GM19351 (cell line): ENCODE data around the gene MRPL14.
A peak's percentile ranks its signal among the peaks of the same experiment; 100 is the strongest.

Experiments used
- ATAC-seq: cut with Tn5 transposase; IDR thresholded peaks from one replicate; pipeline ENCODE4 v1.9.1; 2021; ENCODE audit warnings: mild to moderate bottlenecking, moderate library complexity; ENCODE audit not compliant: unreplicated experiment

The MRPL14 gene

DNA sequence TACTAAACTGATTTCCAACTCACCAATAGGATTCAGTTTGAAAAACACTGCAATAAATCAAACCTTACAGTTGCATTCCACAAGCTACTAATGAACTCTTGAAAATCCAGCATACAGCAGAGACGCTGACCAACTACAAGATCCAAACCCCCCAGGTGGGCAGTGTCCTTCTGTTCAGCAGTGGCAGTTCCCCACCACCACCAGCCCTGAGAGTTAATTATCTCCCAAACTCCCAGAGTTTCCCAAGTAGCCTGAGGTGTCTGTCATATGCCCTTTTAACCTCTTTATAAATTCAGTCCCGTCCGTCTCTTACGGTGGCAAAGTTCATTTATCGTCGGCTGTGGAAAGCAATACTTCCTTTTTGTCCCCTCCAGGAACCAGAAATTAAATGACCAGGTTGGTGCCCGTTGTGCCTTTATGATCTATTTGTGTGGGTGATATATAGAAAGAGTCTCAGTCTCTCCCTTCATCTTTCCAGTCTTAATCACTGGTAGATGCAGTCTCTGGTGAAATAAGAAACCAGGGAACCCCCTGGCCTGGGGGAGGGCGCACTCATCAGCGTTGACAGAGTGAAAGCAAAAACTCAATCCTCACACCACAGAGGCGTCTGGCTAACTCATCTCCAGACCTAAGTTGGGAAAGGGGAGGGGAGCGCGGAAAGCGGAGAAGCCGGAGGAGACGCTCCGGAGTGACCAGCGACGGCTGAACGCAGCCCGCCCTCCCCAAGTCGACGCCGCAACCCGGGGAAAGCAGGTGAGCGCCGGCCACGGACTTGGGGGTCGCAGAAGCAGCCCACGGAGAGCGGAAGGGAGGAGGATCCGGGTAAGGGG lies 717 bp downstream of the MRPL14 start:
- ATAC-seq, result peak; percentile 36

GRCh38 chr6:44123544-44123943 lies 3.7 kb downstream of the MRPL14 start:
- ATAC-seq, result no peak

- ATAC-seq, result no peak
These were observed 4.5 kb downstream of the MRPL14 start for GRCh38 chr6:44122801-44123200.

DNA sequence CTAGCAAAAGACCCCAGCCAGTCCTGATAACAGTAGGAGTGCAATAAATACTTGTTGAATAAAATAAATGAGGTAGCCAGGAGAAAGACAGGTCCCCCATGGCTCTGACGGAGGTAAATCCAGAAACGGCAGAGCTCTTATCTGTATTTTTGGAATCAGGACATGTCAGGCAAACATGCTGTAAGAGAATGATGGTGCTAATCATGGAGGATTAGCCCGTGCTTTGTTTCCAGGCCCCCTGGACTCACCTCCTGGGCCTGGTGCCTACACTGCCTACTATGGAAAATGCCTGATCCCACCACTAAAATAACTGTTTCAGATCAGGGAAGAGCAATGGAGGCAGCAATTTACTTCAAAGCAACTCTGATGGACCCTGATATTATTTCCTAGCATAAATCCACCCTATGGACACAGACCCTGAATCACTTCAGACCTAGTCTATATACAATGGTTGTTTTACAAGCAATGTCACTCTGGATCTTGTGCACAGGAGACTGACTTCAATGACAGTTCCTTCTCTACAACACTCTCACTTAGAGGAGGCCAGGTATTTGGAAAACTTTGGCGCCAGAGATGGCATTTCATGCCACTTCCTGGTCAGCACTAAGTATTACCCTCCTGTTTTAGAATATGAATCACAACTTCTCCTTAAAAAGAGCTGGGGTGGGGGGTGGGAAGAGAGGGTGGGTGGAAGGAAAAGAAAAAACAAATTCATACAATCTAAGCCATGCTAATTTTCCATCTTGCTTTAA lies 6.4 kb downstream of the MRPL14 start:
- no peak for ATAC-seq

DNA sequence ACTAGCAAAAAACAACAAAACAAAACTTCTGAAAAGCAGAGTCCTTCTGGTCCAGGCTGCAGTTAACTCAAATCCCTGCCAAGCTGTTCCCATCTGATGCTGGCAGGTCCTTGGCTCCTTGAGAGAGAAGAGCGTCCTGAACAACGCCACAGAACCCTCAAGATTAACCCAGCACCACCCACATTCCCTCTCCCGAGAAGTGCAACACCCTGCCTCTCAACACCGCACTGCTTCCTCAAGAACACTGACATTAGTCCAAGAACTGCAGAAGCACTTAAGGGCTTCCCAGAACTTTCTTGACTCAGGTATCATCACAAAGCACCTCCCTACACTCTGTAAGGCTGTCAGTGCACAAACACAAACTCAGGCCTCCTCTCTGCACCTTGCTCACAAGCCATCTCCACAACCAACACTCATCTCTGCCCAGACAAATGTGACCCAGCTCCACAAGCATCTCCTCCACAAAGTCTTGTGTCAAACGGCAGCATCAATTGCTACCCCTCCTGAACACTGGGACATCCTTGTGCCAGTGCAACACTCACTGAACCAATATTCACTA lies 7.5 kb downstream of the MRPL14 start:
- ATAC-seq, result no peak

DNA sequence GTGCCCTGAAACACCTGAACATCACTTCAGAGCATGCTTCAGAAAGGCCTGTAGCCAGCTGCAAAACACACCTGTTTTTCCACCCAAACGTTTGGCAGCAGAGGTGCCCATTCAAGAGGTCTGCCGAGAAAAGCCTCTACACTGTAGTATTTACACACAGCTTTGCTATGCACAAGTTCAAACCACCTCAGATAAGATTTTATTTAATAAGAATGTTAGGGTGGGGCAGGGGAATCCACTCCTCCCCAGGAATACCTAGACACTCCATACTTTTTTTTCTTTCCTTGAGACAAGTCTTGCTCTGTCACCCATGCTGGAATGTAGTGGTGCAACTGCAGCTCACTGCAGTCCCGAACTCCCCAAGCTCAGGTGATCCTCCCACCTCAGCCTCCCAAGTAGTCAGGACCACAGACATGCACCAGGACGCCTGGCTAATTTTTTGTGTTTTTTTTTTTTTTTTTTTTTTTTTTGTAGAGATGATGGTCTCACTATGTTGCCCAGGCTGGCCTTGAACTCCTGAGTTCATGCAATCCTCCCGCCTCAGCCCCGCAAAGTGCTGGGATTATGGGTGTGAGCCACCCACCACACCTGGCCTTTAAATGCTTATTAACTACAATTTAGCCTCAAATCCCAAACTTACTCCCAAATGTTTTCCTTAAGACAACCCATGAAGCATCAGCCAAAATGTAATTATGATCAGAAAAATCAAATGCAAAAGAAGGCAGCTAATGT lies 9.7 kb downstream of the MRPL14 start:
- no peak for ATAC-seq

GRCh38 chr6:44116641-44117382 lies 10.4 kb downstream of the MRPL14 start:
- no peak for ATAC-seq

DNA sequence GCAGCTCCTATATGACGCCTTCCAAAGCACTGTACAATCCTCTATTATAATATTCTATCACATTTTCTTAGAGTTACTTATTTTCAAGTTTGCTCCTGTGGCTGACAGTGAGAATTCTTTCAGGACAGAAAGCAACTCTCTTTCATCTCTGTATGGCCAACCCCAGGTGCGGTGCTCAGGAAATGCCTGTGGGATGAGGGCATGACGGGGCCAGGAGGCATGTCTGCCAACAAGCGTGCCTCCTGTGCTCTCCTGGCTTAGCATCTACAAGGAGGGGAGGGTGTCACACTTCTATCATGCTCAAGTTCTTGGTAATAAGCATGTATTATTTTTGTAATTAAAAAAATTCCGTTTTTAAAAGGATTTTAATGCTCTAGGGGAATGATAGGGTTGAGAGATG lies 11.4 kb downstream of the MRPL14 start:
- no peak for ATAC-seq

GRCh38 chr6:44113414-44113813 lies 13.8 kb downstream of the MRPL14 start:
- no peak for ATAC-seq

- ATAC-seq, result no peak
These were observed 15.5 kb downstream of the MRPL14 start for GRCh38 chr6:44111434-44112417.

- ATAC-seq, result no peak
These were observed 16.3 kb downstream of the MRPL14 start for GRCh38 chr6:44110966-44111365.

DNA sequence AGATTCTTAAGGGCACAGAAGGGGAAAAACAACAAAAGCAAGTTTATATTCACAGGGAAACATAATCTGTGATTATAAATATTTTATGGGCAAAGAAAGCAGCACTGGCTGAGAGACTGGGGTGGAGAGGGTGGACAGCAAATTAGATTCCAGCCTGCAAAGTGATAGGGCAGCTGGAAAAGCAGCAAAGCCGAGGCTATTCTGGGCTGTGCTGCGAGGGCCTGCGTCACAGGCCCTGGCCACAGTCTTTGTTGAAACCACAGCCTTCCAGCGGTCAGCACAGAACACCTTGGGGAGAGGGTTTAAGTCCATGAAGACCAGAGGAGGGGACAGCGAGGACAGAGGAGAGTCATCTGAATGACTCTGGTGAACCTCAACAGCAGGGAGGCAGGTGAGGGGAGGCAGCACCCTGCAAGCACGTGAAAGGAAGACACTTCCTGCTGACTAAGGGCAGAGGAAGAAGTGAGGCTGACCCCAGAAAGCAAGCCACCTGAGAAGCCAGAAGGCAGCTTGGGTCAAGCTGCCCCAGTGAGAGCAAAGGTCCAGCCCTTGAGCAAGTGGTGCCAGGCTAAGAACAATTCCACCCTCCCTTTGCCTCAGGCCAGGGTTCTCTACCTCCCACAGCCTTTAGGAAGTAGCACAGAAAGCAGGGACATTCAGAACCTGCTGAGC lies 17.1 kb downstream of the MRPL14 start:
- ATAC-seq, result no peak

GRCh38 chr6:44109212-44109611 lies 18.0 kb downstream of the MRPL14 start:
- no peak for ATAC-seq

DNA sequence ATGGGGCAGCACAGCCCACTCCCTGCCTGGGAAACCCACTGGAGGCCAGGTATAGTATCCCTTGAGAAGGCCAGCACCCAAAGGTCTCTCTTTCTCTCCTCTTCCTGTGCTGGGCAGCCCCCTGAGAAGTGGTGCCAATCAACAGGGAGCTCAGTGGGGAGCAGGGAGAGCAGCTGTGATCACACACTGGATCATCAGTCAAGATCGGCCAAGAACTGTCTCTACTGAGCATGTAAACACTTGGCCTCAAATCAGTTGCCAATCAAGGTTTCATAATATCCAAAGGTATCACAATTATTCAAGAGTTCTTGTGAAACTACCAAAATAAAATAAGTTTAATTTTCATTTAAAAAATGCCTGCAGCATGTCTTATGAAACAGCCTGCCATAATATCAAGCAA lies 18.8 kb downstream of the MRPL14 start:
- ATAC-seq, result no peak

GRCh38 chr6:44107017-44107416 lies 20.2 kb downstream of the MRPL14 start:
- no peak for ATAC-seq

DNA sequence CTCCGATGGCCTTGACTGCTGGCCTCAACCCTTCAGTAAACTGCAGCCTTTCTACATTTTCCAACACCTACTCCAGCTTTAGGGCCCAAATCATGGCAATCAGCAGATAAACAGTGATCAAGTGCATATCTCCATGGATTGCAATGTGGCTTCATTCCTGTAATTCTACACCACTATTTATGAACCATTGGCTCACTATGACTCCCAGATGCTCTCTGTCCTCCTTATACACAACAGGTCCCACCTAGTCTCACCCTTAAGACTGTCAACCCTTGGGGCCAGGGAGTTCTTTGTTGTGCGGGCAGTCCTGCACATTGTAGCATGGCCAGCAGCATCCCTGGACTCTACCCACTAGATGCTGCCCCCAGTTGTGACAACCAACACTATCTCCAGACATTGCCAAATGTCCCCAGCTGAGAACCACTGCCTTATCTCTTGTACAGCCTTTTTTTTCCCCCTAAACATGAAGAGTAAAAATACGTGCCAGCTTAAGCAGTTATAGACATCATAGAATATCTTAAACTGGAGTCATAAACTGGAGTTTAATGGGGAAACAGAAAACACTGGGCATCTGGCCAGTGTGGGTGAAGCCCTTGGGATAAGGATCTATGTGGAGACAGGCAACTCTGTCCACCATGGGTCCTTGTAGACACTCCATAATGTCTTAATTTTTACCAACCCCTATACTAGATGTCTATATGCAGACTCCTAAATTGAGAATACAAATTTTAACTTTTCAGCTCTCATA lies 21.1 kb downstream of the MRPL14 start:
- no peak for ATAC-seq

- no peak for ATAC-seq
These were observed 22.1 kb downstream of the MRPL14 start for GRCh38 chr6:44105146-44105545.

DNA sequence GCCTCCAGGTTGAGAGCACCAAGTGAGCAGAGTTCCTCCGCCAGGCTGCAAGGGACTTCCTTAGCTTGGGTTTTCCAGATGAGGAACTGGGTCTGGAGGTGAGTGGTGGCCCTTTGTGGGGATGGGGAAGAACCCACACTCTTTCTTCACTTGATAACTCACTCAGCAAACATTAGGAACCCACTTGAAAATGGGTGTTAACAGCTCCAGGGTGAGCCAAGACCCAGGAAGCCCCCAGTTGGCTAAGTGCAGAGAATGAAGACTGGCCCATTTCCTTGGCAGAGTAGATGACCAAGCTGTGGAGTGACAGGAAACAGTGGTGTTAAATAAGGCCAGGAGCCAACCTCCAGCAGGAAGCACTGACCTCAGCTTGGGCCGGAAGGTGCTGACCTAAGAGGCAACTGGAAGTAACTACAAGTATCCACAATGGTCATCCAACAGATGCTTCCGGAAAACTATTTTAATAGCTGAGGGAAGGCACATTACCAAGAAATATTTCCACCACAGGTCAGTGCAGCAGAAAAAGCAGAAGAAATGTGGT lies 22.7 kb downstream of the MRPL14 start:
- ATAC-seq, result no peak
